Measurements from ENCODE around the gene SUCLG1. TPM values are rescaled to one million over a fixed set of nuclear protein-coding genes. Genes with fewer than 3 reads are reported as not detected.
"Not testable (repeated sequence)": the region's sequence is repeated elsewhere in the genome, so short reads cannot be mapped to it uniquely, and the experiment has no call there.

SUCLG1 gene
- total RNA-seq (2014; rRNA removed; shearing (Covaris generic)) = 69.0 and 84.5 TPM in 2 replicates
- 239 and 324 TPM in 2 replicates for polyA plus RNA-seq (2014; cell fraction: nucleus; rRNA removed)

DNA sequence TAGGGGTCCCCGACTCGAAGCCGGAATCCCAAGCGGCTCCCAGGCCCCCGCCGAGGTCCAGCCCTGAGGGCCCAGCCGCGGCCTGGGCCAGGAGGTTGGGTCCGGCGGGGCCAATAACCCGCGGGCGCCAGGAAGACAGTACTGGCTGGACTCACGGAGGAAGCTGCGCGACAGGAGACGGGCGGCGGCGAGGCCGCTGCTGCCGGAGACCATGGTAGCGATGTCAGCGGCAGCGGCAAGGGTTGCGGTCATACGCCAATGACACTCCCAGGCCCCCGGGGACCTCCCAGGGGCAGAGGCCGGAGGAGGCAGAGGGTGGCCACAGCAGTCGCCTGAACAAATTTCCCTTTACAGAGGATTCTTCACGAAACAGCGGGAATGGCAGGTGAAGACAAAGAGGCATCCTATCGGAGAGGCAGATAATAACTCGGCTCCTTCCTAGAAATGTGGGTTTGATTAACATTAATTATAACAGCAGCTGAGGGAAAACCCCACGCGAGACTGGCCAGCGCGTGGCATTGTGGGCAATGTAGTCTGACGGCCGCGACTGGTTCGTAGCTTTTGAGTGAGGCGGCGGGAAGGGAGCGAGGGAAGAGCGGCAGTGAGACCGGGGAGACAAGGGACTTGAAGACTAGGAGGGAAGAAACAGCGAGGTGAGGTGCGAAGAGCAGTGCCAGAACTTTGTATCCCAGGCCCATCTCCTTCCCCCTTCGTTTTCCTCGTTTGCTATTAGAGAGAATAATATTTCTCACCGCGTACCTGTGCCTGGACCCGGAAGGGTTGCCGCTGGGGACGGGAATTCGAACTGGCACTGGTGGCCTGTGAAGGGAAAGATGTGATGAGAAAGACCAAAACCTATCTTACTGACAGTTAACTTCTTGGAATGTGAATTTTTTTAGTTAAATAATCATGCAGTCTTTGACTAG is at the start of gene SUCLG1:
Gene SUCLG1, minus strand, starts transcription at position 263 of the 926 bp plus-strand sequence. Its CDS starts 11 bp downstream, at position 252.
- peak; percentile 85 for DNase-seq (ENCODE audit: extremely low read depth, low read depth)

DNA sequence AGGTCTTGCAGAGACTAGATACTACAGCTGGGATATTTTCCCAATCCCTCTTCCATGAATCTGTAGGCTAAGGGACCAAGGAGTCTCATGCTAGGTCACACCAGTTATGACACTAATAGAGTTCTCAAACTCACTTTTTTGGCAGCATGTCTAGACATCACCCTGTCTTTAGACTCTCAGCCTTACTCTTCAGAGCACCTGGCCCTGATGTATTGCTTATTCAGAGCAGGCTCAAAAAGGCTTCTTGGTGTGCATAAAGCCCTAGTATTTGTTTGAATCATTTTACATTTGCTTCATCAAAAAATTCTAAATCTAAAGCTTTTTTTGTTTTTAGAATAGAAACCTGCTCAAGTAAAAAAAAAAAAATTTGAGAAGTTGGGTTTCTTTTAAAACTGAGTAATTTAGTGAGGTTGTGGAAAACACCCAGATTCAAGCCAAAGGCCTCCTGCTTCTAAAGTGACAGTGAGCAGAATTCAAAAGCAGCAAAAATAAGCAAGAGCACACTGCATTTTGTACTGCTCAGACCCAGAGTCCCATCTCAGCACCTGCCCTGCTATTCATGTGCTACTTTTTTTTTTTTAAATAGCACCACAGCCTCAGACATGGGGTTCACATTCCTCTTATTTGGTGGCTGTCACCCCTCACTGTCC is 39.2 kb upstream of the SUCLG1 start:
- DNase-seq (ENCODE audit: extremely low read depth, low read depth) = no peak

DNA sequence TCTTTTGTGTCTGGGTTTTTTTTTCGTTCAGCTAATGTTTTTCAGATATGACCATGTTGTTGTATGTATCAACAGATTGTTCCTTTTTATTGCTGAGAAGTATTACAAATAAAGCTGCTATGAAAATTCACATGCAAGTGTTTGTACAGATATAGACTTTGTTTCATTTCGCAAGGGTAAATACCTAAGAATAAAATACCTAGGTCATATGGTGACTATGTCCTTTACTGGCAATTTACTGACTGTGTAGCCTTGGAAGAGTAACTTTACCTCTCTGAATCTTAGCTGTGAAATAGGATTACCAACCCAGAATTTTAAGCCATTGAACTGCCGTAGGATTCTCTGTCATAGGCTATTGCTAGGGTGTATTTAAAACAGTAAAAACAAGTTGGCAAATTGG is 38.2 kb upstream of the SUCLG1 start:
- no peak for DNase-seq (ENCODE audit: extremely low read depth, low read depth)

DNA sequence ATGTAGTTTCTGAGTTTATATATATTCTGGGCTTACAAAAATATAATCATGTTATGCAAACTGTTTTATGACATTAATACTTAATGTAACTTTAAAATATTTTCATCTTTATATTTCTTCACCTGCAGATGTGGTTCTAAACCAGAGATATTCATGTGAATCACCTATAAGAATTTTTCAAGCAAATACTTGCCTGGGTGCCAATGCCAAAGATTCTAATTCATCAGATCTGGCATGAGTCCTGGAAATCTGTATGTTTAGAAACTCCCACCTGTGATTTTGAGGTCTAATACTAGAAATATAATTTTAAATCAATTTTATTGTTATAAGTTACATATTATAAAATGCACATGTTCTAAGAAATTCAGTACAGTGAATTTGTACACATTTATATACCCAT is 37.3 kb upstream of the SUCLG1 start:
- no peak for DNase-seq (ENCODE audit: extremely low read depth, low read depth)

DNA sequence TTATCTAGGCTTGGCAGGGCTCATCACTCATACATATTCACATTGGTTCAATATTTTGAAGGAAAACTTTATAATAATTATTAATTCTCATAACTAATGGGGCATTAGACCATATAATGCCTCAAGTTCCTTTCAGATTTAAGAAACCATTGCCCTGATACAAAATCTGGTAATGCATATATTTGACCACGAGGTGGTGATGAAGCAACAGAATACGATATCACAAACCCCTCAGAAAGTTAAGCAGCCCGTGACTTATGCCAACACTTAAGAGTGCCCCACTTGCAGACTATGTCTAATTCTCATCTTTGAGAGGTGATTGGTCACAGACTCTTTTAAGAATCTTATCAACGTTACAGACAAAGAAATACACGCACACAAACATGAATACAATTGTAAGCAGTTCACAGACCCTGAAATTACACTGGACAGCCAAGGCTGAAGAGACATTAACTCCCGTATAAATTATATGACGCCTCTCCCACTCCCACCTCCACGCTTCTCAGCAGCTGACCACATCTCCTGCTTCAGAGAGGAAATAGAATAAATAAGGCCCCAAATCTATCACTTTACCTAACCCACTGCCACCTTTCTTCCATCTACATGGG is 36.6 kb upstream of the SUCLG1 start:
- peak; percentile 64 for DNase-seq (ENCODE audit: extremely low read depth, low read depth)

DNA sequence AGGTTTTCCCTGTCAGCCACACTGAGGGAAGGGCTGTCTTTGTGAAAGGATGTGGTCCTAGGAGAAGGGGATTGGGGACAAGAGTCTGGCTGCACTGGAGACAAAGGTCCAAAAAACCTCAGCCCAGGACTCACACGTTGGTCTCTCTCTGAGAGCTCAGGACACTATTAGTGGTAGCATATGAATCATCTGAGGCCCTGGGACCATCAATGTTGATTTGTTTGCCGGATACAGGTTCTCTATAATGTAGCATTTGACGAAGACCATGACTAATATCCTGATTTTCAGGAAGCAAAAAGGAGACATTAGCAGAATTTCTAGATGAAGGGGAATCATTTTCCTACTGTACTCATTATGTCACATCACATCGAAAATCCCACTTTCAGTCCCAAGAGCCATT is 35.0 kb upstream of the SUCLG1 start:
- no peak for DNase-seq (ENCODE audit: extremely low read depth, low read depth)

DNA sequence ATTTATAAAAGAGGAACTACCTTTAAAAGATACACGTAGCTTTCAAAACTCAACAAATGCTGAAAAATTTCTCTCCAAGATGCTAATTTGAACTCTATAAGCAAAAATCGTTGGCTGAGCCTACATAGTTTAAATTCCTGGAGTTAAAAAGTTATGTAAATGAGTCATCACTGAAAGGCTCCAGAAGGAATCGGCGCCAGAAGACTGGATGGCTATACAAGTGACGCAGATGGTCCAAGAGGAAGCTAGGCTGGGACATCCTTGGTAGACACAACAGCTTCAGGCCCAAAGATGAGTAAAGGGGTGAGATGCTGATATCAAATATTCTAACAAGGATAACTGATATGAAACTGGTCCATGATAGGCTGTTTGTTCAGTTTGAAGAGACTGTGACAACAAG is 34.4 kb upstream of the SUCLG1 start:
- no peak for DNase-seq (ENCODE audit: extremely low read depth, low read depth)

DNA sequence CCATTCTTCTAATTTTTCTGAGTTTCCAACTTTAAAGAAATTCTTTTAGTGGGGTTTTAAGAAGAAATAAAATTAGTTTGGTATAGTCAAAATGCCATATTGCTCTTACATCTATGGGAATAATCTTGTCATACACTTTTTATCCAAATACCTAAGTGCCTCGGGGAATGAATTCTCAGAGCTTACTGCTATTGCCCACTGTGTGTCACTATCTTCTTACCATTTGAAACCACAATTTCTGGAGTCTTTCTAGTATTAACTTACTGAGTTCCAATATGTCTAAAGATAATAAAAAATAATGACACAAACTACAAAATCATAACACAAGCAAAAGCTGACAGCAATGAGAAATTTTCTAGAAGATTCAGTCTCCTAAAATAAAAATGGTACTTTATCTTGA is 33.5 kb upstream of the SUCLG1 start:
- DNase-seq (ENCODE audit: extremely low read depth, low read depth) = no peak

DNA sequence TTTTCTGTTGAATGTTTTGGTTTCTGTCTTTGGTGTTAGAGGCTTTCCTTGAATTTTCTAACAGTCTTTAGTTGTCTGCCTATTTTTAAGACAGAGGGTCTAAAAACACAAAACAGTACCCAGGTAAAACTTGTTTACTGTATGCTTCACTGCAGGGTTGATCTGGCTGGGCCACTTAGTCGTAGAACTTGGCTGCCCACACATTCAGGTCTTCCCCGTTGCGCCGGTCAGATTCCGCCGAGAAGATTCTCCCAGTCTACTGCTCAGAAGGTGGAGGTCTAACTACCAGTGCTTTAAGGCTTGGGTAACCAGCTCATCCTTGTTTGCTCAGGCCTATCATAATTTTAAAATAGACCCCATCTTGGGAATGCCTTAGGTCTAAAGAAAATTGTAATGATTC is 32.7 kb upstream of the SUCLG1 start:
- DNase-seq (ENCODE audit: extremely low read depth, low read depth) = no peak

DNA sequence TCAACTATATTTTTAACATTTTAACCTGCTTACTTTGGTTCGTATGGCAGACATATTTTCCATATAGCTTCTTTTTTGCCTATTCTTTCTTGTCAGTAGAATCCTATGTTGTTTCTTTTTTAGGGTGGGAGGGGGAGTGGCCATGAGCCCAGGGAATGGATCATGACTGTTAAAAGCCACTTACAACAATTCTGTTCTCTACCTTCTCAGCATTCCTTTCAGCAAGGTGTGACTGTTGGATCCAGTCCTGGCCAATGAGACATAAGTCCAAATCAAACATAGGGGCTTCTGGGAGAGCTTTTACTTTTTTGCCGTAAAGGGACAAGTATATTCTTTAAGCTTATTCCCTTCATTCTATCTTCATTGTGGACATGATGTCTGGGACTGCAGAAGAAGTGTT is 32.2 kb upstream of the SUCLG1 start:
- no peak for DNase-seq (ENCODE audit: extremely low read depth, low read depth)

DNA sequence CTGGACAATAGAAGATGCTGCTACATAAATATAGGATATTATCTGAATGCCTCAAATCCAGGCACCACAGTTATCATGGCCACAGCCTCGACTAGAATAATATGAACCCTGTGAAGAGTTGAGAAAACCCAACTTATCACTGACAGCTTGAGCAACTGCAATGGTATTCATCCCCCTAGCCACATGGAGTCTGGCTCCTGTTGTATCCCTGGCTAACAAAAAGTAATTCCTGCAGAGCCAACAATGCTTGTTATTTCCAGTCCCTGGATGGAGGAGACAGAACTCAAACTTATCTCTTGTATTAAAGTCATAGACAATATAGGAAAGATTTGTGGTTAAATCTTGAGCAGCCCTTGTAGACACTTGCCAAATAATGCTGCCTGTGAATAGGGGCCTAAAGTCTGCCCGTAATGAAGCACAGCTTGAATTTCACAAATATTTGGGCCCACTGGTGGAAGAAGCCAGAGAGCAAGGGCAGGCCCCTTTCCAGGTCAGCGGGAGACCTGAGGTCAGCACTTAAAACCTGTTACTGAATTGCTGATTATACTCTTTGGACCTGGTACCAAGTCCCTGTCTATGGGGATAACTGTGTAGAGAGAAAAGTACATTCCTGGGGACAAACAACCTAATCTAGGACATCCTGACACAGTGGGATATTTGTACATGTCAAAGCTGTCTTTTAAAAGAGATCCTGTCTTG is 28.4 kb upstream of the SUCLG1 start:
- DNase-seq (ENCODE audit: extremely low read depth, low read depth) = no peak

DNA sequence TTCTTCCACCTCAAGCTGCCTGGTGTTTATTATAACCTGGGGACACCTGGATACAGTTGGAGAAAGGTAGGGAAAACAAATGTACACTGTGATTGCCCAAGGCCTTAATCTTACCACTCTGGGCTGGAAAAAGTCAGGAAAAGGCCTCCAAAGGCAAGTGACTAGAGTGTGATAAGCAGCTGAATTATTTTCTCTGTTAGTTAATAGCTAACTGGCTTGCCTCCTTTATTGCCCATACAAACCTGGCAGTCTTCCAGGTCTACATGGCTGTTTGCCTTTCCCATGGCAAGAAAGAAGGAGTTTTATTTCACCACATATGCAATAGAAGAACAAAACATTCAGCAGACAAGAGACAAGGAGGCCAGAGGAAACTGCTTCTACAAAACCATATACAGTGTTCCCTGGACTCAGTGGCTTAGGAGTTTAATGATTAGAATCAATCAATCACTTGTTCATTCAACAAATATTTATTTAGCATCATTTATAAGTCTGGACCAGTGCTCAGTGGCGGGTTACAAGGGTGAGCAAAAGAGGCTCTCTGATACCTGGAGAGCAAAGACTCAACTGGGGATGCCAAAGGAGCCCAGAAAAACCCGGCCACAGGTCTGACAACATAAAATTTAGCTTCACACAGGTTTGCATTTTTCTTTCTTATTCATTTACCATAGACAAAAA is 27.5 kb upstream of the SUCLG1 start:
- DNase-seq (ENCODE audit: extremely low read depth, low read depth) = no peak

DNA sequence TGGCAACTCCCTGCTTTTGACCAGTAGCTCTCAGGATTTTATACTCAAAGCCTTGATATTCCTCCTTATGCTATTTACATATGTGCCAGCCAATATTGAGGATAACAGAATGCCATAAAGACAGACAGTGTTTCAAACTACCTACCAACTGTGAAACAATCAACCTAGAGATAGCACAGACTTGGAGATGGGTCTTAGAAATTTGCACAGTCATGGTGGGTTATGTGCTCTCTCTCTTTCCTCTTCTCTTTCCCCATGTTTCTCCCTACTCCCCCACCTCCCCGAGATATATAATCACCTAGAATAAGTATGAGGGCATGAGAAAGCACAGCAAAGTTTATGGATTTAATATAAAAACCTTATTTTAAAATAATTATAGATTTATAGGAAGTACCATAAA is 24.2 kb upstream of the SUCLG1 start:
- DNase-seq (ENCODE audit: extremely low read depth, low read depth) = no peak

DNA sequence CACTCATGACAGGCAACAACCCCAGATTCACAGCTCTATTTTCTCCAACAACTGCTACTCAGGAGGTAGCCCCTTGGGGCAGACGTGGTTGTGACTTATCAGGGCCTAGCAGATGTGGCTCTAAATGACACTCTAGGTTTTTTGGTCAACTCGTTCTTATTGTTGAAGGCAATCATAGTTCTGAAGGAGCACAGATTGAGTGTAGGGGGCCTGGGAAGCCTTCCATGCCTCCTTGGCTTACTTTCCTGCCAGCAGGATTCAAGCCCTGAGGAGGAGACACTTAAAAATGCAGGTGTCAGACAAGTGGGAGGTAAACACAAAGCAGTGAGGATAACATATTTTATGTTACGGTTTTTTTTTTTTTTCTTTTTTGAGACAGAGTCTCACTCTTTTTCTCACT is 23.5 kb upstream of the SUCLG1 start:
- DNase-seq (ENCODE audit: extremely low read depth, low read depth) = no peak

DNA sequence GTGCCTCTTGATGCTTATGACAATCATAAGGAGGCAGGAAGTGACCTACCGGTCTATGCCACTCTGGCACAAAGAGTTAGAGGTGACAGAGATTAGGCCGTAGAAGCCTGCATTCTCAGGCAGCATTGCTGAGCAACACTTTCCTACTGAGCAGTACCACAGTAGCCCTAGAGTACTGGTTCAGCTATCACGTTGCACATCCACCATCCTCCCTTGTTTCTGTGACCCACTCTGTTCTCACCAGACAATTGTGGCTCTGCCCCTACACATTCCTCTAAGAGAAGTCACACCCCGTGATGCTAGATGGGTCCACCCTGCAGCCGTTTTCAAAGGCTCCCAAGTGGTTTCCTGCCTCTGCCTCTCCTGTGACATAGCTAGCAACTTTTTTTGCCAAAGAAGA is 22.6 kb upstream of the SUCLG1 start:
- no peak for DNase-seq (ENCODE audit: extremely low read depth, low read depth)

DNA sequence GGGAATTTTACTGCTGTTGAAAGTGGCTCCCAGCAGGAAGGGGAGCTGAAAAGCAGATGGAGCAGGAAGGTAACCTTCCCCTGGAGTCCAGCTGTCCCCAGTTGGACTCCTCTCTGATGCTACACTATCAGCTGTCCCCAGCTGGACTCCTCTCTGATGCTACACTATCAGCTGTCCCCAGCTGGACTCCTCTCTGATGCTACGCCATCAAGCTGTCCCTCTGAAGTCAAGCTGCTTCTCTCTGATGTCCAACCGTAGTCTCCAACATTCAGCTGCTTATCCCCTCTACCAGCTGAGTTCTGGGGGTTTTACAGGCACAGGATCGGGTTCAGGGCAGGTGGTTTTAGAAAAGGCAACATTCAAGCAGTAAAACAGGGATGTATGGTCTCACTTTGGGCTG is 19.8 kb upstream of the SUCLG1 start:
- DNase-seq (ENCODE audit: extremely low read depth, low read depth) = no peak

DNA sequence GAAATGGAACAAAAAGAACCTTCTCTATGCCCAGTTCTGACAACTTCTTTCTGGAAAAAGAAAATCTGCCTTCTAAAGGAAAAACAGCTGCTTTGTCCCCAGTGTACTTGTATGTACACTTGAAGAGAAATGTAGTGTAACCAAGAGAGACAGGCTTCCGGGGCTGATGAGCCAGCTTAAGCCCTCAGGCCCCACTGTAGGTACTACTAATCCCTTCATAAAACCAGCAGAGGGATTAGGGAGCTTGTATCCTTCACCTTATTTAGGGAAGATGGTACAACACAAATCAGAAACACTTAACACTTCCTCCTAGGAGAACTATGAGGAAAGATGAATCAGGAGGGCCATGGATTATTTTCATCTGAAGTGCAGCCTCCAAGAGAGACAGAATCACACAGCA is 18.8 kb upstream of the SUCLG1 start:
- DNase-seq (ENCODE audit: extremely low read depth, low read depth) = no peak

DNA sequence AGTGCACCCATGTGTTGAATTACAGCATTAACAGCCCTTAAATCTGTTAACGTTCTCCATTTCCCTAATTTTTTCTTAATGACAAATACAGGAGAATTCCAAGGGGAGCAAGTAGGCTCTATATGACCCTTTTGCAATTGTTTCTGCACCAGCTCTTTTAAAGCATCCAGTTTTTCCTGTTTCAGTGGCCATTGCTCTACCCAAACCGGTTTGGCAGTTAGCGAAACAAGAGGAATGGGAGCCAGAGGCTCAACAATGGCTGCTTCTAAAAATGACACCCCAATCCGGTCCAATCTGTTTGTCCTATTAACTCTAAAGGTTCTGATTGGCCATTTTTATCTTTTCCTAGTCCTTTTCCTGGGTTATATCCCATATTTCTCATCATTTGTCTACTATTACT is 15.1 kb upstream of the SUCLG1 start:
- DNase-seq (ENCODE audit: extremely low read depth, low read depth) = no peak

DNA sequence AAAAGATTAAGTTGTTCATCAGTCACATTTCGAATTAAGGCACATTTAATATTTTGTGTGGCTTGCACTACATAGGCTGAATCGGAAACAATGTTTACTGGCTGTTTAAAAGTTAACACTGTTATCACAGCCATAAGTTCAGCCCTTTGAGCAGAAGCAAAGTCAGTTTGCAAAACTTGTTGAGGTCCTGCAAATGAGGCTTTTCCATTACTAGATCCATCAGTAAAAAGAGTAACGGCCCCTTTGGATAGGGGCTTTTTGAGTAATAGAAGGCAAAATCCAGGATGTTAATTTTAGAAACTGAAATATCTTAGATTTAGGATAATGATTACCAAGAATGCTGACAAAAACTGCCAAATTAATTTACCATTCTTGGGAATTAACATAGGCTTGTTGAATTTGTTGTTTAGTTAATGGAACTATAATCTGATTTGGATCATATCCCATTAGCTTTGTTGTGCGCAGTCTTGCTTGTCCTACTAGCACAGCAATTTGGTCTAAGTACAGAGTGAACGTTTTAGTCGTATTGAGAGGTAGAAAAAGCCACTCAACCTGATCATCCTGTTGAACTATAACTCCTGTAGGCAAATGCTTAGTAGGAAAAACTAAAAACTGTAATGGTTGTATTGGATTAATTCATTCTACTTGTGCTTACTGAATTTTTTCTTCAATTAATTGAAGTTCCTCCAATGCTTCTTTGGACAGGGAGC is 13.9 kb upstream of the SUCLG1 start:
- DNase-seq (ENCODE audit: extremely low read depth, low read depth) = no peak

DNA sequence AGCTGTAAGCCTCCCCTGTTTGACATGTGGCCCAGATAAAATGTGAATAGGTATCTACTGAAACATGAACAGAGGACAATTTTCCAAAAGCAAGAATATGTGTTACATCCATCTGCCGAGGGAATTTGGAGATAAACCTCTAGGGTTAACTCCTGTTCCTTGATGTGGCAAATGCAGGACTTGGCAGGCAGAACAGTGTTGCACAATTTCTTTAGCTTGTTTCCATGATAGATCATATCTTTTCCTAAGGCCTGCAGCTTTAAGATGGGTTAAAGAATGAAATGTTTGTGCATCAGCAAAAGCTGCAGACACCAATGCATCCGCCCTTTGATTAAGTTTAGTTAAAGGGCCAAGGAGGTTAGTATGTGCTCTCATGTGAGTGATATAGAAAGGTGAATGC is 13.3 kb upstream of the SUCLG1 start:
- DNase-seq (ENCODE audit: extremely low read depth, low read depth) = not testable (repeated sequence)
